Measurements from ENCODE around the gene AMMECR1.
"Not testable (repeated sequence)": the region's sequence is repeated elsewhere in the genome, so short reads cannot be mapped to it uniquely, and the experiment has no call there.

AMMECR1 gene

GRCh38 chrX:110251961-110252360, 65.9 kb downstream of the AMMECR1 start:
- DNase-seq, result no peak

GRCh38 chrX:110251526-110251925, 66.4 kb downstream of the AMMECR1 start:
- DNase-seq, result no peak

- DNase-seq, result no peak
These were observed 67.0 kb downstream of the AMMECR1 start for GRCh38 chrX:110250847-110251246.

- no peak for DNase-seq
These were observed 69.3 kb downstream of the AMMECR1 start for GRCh38 chrX:110248578-110248977.

GRCh38 chrX:110245011-110245410, 72.9 kb downstream of the AMMECR1 start:
- DNase-seq, result no peak

- no peak for DNase-seq
These were observed 75.5 kb downstream of the AMMECR1 start for GRCh38 chrX:110242371-110242770.

- DNase-seq, result no peak
These were observed 76.1 kb downstream of the AMMECR1 start for GRCh38 chrX:110241816-110242215.

GRCh38 chrX:110238259-110238658, 79.6 kb downstream of the AMMECR1 start:
- DNase-seq, result not testable (repeated sequence)

GRCh38 chrX:110231485-110231884, 86.4 kb downstream of the AMMECR1 start:
- DNase-seq, result not testable (repeated sequence)

GRCh38 chrX:110229497-110230111, 88.3 kb downstream of the AMMECR1 start:
- DNase-seq, result peak; percentile 63

- no peak for DNase-seq
These were observed 89.4 kb downstream of the AMMECR1 start for GRCh38 chrX:110228453-110228852.

- no peak for DNase-seq
These were observed 91.0 kb downstream of the AMMECR1 start for GRCh38 chrX:110226931-110227330.

GRCh38 chrX:110224926-110225617, 92.8 kb downstream of the AMMECR1 start:
- DNase-seq, result no peak

- DNase-seq, result no peak
These were observed 95.2 kb downstream of the AMMECR1 start for GRCh38 chrX:110222497-110223257.

GRCh38 chrX:110219920-110220319, 98.0 kb downstream of the AMMECR1 start:
- DNase-seq, result no peak

- DNase-seq, result no peak
These were observed 99.3 kb downstream of the AMMECR1 start for GRCh38 chrX:110218591-110218990.

- no peak for DNase-seq
These were observed 101.9 kb downstream of the AMMECR1 start for GRCh38 chrX:110216027-110216426.

- no peak for DNase-seq
These were observed 102.5 kb downstream of the AMMECR1 start for GRCh38 chrX:110215411-110215810.

GRCh38 chrX:110214684-110215083, 103.2 kb downstream of the AMMECR1 start:
- DNase-seq, result no peak

- no peak for DNase-seq
These were observed 104.7 kb downstream of the AMMECR1 start for GRCh38 chrX:110213183-110213582.

- DNase-seq, result no peak
These were observed 105.6 kb downstream of the AMMECR1 start for GRCh38 chrX:110212299-110212698.

- no peak for DNase-seq
These were observed 106.5 kb downstream of the AMMECR1 start for GRCh38 chrX:110211340-110211739.

- peak; percentile 1 for DNase-seq
These were observed 107.3 kb downstream of the AMMECR1 start for GRCh38 chrX:110210417-110211139.

Data from DMS153 (cell line).